HG03139 (cell line): ENCODE measurements around the gene DHX8.
"Not testable (repeated sequence)": the region's sequence is repeated elsewhere in the genome, so short reads cannot be mapped to it uniquely, and the experiment has no call there.

Experiments used
- ATAC-seq: cut with Tn5 transposase; IDR thresholded peaks from one replicate; pipeline ENCODE4 v1.9.1; 2021; ENCODE audit not compliant: unreplicated experiment

Gene DHX8

GRCh38 chr17:43461185-43461584 is 22.6 kb upstream of the DHX8 start:
- no peak for ATAC-seq

GRCh38 chr17:43462569-43462968 is 21.2 kb upstream of the DHX8 start:
- not testable (repeated sequence) for ATAC-seq

- no peak for ATAC-seq
These were observed 20.5 kb upstream of the DHX8 start for GRCh38 chr17:43463241-43463640.

- ATAC-seq, result no peak
These were observed 19.7 kb upstream of the DHX8 start for GRCh38 chr17:43464046-43464445.

GRCh38 chr17:43465049-43465448 is 18.7 kb upstream of the DHX8 start:
- no peak for ATAC-seq

GRCh38 chr17:43467981-43468581 is 15.7 kb upstream of the DHX8 start:
- ATAC-seq, result no peak

GRCh38 chr17:43468691-43469139 is 15.1 kb upstream of the DHX8 start:
- ATAC-seq, result no peak

- ATAC-seq, result no peak
These were observed 14.6 kb upstream of the DHX8 start for GRCh38 chr17:43469145-43469544.

- no peak for ATAC-seq
These were observed 12.1 kb upstream of the DHX8 start for GRCh38 chr17:43471585-43472160.

GRCh38 chr17:43475494-43476089 is 8.2 kb upstream of the DHX8 start:
- ATAC-seq, result no peak

- ATAC-seq, result not testable (repeated sequence)
These were observed 7.5 kb upstream of the DHX8 start for GRCh38 chr17:43476306-43476705.

GRCh38 chr17:43477832-43478634 is 5.7 kb upstream of the DHX8 start:
- ATAC-seq, result no peak

GRCh38 chr17:43479948-43480347 is 3.8 kb upstream of the DHX8 start:
- ATAC-seq, result no peak

- ATAC-seq, result no peak
These were observed 1.4 kb upstream of the DHX8 start for GRCh38 chr17:43482103-43483012.

- no peak for ATAC-seq
These were observed 6.8 kb downstream of the DHX8 start for GRCh38 chr17:43490621-43491020.

GRCh38 chr17:43509440-43509839 is 25.7 kb downstream of the DHX8 start:
- not testable (repeated sequence) for ATAC-seq

- ATAC-seq, result not testable (repeated sequence)
These were observed 27.4 kb downstream of the DHX8 start for GRCh38 chr17:43511199-43511598.

- no peak for ATAC-seq
These were observed 31.9 kb downstream of the DHX8 start for GRCh38 chr17:43515656-43516055.

GRCh38 chr17:43517161-43517560 is 33.4 kb downstream of the DHX8 start:
- ATAC-seq, result no peak

- no peak for ATAC-seq
These were observed 34.0 kb downstream of the DHX8 start for GRCh38 chr17:43517615-43518386.
